HPDE6-E6E7 (cell line): ENCODE data around the gene EPHA2.
"Not testable (repeated sequence)": the region's sequence is repeated elsewhere in the genome, so short reads cannot be mapped to it uniquely, and the experiment has no call there.

Experiments
- DNase-seq: peaks from one replicate; pipeline ENCODE4 v3.0.0; 2011; ENCODE audit warnings: missing footprints; ENCODE audit errors: extremely low spot score

EPHA2 gene

DNA sequence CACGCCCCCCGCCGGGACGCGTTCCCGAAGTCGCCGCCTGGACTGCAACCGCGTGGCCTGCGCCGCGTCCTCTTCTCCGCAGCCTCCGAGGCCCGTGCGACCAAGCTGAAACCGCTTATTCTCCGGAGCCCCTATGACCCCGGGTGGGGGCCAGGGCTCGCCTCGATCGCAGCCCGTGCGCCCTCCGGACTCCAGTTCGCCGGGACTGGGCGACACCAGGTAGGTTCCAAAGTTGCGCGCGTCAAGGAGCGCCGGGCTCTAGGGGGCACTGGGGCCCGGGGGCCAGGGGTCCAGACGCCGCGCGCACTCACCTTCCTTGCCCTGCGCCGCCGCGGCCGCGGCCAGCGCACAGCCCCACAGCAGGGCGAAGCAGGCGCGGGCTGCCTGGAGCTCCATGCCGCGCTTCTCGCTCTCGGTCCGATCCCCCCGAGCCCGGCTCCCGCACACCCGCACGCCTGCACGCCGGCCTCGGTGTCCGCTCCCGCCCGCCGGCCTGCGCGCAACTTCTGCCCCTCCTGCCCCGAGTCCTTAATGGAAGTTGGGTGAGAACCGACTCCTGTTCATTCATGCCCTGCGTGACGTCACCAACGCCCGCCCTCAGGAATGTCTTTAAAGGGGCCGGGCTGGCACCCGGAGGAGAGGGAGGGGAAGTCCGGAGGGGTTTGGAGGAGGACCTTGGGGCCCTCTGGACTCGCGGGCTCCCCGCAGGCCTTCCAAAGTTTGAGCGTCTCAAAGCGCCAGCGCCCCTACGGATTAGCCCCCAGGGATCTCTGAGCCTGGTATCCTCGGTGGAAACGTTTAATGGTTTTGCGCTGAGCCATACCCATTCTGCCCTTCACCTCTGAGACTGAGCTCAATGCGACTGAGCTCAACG, at the start of gene EPHA2:
TSS of gene EPHA2 (minus strand) at position 533 of the 874 bp plus-strand sequence. CDS start at position 396, 137 bp downstream.
- no peak for DNase-seq

GRCh38 chr1:16205334-16205671, 49.4 kb upstream of the EPHA2 start:
- DNase-seq: no peak

DNA sequence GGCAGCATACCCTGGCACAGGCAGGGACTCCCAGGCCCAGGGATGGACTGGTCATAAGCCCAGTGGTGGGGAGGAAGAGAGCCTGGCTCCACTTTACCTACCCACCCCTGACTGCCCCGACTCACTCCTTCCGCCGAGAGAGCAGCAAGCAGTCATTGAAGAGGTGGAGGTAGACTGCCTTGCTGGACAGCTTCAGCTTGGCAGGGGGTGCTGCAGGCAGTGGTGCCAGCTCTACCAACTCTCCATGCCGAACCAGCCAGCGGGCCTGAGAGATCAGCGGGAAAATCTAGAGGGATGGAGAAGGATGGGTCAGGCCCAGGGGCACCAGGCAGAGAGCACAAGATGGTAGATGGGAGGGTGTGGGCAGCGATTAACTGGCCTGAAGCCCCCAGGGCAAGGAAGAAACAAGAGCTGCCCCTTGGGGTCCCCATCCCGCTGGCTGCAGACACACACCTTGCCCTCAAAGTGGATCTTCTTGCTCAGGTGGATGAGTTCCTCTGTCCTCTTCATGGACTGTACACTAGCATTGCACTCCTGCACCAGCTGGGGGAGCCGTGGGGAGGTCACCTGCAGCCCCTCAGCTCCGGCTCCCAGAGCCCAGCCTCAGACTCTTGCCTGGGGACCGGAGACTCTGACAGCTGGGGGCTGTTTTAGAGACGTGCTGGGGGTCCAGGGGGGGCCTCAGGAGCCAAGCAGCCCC, 48.9 kb upstream of the EPHA2 start:
- no peak for DNase-seq

DNA sequence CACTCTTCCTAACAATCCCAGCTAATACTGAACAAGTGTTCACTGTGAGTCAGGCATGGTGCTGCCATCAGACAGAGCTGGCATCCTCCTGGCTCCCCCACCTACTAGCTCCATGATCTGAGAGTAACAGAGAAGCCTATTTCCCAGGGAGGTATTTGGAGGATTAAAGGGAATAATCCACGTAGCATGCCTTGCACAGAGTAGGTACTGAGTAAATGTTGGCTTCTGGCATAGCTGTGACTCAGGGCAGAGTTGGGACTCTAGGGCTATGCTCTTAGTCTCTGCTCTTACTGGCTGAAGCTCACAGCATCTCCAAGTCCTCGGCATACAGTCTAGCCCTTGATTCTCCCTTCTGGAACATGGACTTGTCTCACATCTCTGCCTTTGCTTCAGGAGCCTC, 48.3 kb upstream of the EPHA2 start:
- no peak for DNase-seq

- DNase-seq: no peak
These were observed 47.7 kb upstream of the EPHA2 start for GRCh38 chr1:16203550-16203949.

GRCh38 chr1:16202281-16203210, 46.7 kb upstream of the EPHA2 start:
- no peak for DNase-seq

GRCh38 chr1:16199700-16200099, 43.8 kb upstream of the EPHA2 start:
- DNase-seq: no peak

GRCh38 chr1:16199157-16199501, 43.3 kb upstream of the EPHA2 start:
- DNase-seq: no peak

DNA sequence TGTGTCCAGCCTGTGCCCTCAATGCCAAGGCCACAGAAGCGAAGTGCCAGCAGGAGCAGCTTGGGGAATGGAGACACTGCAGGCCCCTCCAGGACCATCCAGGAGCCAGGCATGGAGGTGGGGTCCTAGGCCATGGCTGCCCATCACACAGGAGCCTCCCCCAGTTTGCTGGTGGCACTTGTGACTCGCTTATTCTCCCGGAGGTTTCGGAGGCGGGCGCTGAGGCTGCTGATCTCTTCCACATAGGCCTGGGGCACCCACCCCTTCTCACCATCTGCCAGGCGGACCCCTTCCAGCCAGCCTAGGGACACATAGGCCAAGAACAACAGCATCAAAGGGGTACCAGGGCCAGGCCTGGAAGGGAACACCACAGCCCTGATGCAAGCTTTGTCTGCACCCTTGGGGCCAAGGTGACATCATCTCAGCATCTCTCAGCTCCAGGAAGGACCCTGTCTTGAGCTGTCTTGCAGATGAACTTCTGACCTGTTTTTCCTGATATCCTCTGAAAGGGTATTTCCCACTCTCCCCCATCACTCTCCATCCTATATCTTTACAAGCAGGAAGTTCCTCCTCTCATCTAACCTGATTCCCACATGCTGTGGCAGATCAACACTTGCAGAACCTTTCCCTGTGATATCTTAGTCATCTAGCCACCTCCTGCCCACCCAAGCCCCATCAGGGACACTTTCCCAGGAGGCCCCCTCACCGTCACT, 42.7 kb upstream of the EPHA2 start:
- no peak for DNase-seq

DNA sequence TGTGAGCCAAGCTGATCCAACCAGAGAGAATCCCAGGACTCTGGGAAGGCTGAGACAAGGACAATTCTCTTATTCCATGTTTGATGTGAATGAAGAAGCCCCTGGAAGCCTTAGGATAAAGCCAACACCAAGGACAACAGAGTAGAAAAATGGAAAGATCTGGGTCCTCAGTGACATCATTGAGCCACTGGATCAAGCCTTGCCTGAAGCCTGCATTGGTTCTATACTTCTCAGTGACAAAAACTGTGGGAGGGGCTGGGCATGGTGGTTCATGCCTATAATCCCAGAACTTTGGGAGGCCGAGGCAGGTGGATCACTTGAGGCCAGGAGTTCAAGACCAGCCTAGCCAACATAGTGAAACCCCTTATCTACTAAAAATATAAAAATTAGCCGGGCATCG, 41.0 kb upstream of the EPHA2 start:
- no peak for DNase-seq

GRCh38 chr1:16196139-16196538, 40.3 kb upstream of the EPHA2 start:
- DNase-seq: not testable (repeated sequence)

DNA sequence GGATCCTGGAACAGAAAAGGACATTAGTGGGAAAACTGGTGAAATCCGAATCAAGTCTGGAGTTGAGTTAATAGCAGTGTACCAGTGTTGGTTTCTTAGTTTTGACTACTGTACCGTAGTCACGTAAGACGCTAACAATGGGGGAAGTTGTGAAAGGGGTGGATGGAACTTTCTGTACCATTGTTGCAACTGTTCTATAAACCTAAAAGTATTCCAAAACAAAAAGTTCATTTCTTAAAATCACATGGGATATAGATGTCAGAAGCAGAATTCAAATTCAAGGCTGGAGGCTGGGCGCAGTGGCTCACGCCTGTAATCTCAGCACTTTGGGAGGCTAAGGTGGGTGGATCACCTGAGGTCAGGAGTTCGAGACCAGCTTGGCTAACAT, 39.6 kb upstream of the EPHA2 start:
- no peak for DNase-seq

GRCh38 chr1:16191916-16192546, 36.2 kb upstream of the EPHA2 start:
- DNase-seq: no peak

GRCh38 chr1:16191309-16191708, 35.4 kb upstream of the EPHA2 start:
- no peak for DNase-seq

GRCh38 chr1:16189921-16190621, 34.2 kb upstream of the EPHA2 start:
- no peak for DNase-seq

GRCh38 chr1:16189003-16189402, 33.1 kb upstream of the EPHA2 start:
- DNase-seq: no peak

- DNase-seq: peak; percentile 75
These were observed 32.0 kb upstream of the EPHA2 start for GRCh38 chr1:16187748-16188401.

DNA sequence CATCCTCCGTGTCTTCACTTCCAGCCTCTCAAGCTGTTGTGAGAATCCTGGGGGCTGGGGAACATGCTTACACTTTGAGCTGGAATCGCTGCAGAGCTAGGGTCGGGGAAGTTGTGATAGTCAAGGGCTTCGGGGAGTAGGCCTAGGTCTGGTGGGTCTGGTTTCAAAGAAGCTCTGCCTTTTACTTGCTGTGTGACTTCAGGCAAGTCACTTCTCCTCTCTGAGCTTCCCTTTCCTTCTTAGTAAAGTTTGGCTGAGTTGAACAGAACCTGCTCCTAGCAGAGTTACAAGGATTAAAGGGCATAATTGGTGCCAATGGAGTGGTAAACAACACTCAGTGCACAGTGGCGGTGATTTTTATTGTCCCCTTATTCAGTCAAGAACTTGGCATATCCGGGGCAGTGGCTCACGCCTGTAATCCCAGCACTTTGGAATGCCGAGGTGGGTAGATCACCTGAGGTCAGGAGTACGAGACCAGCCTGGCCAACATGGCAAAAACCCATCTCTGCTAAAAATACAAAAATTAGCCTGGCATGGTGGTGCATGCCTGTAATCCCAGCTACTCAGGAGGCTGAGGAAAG, 30.9 kb upstream of the EPHA2 start:
- DNase-seq: no peak

GRCh38 chr1:16184557-16185303, 28.9 kb upstream of the EPHA2 start:
- DNase-seq: no peak
